ENCODE measurements around the gene BRCA2.
"Not testable (repeated sequence)": the region's sequence is repeated elsewhere in the genome, so short reads cannot be mapped to it uniquely, and the experiment has no call there.

The BRCA2 gene

GRCh38 chr13:32354040-32354439, 38.7 kb downstream of the BRCA2 start:
- no peak for TF ChIP-seq CTCF (IDR thresholded peaks at IDR 0.05; ENCODE audit: low read depth, low read length)
- no peak overlapping the region for H3K4me3 ChIP-seq (replicated peaks in 1 of 2; ENCODE audit: low read depth in 2 of 2, low read length in 2 of 2)
- DNase-seq (ENCODE audit: low read depth in 2 of 2) = no peak

GRCh38 chr13:32355935-32356334, 40.6 kb downstream of the BRCA2 start:
- not testable (repeated sequence) for H3K4me3 ChIP-seq (replicated peaks in 1 of 2; ENCODE audit: low read depth in 2 of 2, low read length in 2 of 2); DNase-seq (ENCODE audit: low read depth in 2 of 2)

- H3K4me3 ChIP-seq (replicated peaks in 1 of 2; ENCODE audit: low read depth in 2 of 2, low read length in 2 of 2) = no peak overlapping the region
- TF ChIP-seq CTCF (IDR thresholded peaks at IDR 0.05; ENCODE audit: low read depth, low read length) = no peak
- DNase-seq (ENCODE audit: low read depth in 2 of 2) = no peak
These were observed 47.3 kb downstream of the BRCA2 start for GRCh38 chr13:32362574-32362973.

- H3K4me3 ChIP-seq (replicated peaks in 1 of 2; ENCODE audit: low read depth in 2 of 2, low read length in 2 of 2) = no peak overlapping the region
- no peak for DNase-seq (ENCODE audit: low read depth in 2 of 2)
- no peak for TF ChIP-seq CTCF (IDR thresholded peaks at IDR 0.05; ENCODE audit: low read depth, low read length)
These were observed 55.5 kb downstream of the BRCA2 start for GRCh38 chr13:32370805-32371204.

GRCh38 chr13:32376642-32377415, 61.5 kb downstream of the BRCA2 start:
- no peak for DNase-seq (ENCODE audit: low read depth in 2 of 2)
- no peak overlapping the region for H3K4me3 ChIP-seq (replicated peaks in 1 of 2; ENCODE audit: low read depth in 2 of 2, low read length in 2 of 2)
- TF ChIP-seq CTCF (IDR thresholded peaks at IDR 0.05; ENCODE audit: low read depth, low read length) = no peak

GRCh38 chr13:32378012-32378411, 62.7 kb downstream of the BRCA2 start:
- H3K4me3 ChIP-seq (replicated peaks in 1 of 2; ENCODE audit: low read depth in 2 of 2, low read length in 2 of 2) = no peak overlapping the region
- no peak for TF ChIP-seq CTCF (IDR thresholded peaks at IDR 0.05; ENCODE audit: low read depth, low read length)
- peak in 1 of 2 donors; percentile 22 for DNase-seq (ENCODE audit: low read depth in 2 of 2)

- peak; percentile 59 to 69 for DNase-seq (ENCODE audit: low read depth in 2 of 2)
- peak; percentile 69 for TF ChIP-seq CTCF (IDR thresholded peaks at IDR 0.05; ENCODE audit: low read depth, low read length)
- no peak overlapping the region for H3K4me3 ChIP-seq (replicated peaks in 1 of 2; ENCODE audit: low read depth in 2 of 2, low read length in 2 of 2)
These were observed 66.2 kb downstream of the BRCA2 start for GRCh38 chr13:32381539-32381938.
